ENCODE data around the gene SMPD4.
"Not testable (repeated sequence)": the region's sequence is repeated elsewhere in the genome, so short reads cannot be mapped to it uniquely, and the experiment has no call there.

The SMPD4 gene

DNA sequence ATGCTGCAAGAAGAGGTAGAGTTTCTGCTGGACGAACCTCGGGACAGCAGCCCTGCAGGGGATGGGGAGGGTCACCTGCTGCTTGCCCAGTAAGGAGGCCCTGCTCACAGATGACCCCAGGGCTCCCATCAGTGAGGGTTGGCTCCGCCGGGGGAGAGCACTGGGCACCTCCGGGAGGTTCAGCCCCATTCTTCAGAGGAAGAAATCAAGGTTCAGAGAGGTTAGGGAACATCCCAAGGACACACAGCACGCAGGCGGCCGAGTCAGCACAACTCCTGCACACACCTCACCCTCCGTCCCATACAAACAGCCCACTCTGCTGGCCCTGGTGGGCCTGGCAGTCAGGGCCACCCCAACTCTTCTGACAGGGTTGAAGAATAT is 24.8 kb downstream of the SMPD4 start:
- TF ChIP-seq CTCF (IDR thresholded peaks at IDR 0.05), result no peak

DNA sequence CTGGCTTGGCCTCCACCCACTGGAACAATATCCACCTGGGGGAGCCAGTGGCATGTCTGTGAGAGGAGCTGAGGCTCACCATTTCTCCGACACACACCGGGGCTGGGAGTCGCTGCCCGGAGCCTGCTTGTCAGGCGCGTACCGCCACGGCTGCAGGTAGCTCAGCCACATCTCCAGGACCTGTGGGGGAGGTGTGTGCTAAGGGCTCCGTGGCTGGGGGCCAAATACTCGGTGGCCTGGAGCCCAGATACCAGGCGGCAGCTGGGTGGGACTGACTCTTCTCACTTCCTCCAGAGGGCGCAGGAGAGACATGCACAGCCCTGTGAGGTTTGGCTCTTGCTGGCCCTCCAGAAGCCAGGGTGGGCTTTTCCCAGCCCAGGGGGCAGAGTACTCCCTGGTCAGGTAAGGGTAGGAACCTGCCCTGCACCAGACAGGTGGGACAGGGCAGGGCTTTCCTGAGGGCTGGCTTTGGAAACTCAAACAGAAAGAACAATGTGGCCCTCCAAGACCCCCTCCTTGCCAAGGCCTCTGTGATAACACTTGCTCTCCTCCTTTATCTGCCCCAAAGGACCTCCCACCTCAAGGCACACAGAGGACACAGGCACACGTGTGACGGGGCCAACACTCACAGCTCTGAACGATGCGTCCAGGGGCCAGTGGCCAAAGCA is 25.3 kb downstream of the SMPD4 start:
- peak; percentile 64 for TF ChIP-seq CTCF (IDR thresholded peaks at IDR 0.05)

- TF ChIP-seq CTCF (IDR thresholded peaks at IDR 0.05), result no peak
These were observed 26.3 kb downstream of the SMPD4 start for GRCh38 chr2:130154773-130155765.

DNA sequence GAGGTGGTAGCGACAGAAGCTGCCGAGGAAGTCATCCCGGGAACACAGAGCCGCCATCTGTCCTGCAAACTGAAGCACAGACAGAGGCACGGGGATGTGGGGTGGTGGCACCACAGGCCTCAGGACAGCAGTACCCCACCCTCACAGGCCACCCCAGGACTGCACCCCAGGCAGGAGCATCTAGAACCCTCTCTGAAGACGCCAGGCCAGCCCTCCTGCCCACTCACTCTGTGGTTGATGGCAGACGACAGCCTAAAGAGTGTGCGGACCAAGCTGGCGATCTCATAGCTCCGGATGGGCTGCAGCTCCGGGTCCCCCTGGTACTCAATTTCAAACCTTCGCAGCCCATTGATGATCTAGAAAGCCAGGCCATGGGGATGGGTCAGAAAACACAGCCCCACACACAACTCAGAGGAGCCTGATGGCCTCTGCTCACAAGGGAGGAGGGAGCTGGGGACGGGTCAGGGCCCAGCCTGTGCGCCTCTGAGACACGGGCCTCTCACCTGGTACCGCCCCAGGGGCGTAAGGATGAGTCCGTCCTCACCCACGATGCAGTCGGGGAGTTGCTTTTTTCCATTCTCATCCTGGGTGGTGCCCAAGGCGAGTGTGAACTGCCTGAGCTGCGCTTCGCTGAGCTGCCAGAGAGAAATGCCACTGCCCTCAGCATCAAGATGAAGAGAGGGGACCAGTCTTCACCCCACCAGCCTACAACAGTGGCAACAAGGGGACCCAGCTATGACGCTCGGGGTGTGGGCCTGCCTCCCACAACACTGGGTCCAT is 28.4 kb downstream of the SMPD4 start:
- no peak for TF ChIP-seq CTCF (IDR thresholded peaks at IDR 0.05)

- no peak for TF ChIP-seq CTCF (IDR thresholded peaks at IDR 0.05)
These were observed 30.9 kb downstream of the SMPD4 start for GRCh38 chr2:130150181-130151144.

DNA sequence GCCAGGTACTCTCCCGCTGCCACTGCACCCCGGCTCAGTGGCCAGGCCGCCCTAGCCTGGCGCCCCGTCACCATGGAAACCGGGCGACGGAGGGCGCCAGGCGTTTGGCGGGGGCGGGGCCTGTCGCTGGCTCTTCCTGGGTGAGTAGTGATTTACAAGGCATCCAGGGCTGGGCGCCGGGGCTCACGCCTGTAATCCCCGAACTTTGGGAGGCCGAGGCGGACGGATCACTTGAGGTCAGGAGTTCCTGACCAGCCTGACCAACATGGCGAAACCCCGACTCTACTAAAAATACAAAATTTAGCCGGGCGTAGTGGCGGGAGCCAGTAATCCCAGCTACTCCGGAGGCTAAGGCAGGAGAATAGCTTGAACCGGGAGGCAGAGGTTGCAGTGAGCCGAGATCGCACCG is 36.4 kb downstream of the SMPD4 start, which contains the start of gene CCDC74B:
Gene CCDC74B, minus strand, starts transcription at position 107 of the 409 bp plus-strand sequence. CDS start 116 bp downstream, outside the sequence.
- not testable (repeated sequence) for TF ChIP-seq CTCF (IDR thresholded peaks at IDR 0.05)
